ENCODE data around the gene RNF220. TPM values are rescaled to one million over a fixed set of nuclear protein-coding genes. Genes with fewer than 3 reads are reported as not detected.
A peak's percentile ranks its signal among the peaks of the same experiment; 100 is the strongest.

Gene RNF220
- total RNA-seq, 2 donors from 2014 or later, result 85.4 to 124 TPM

GRCh38 chr1:44605914-44606615, 201.0 kb downstream of the RNF220 start:
- H3K36me3 ChIP-seq (replicated peaks in 1 of 2; ENCODE audit: insufficient read depth in 1 of 2, low read depth in 2 of 2), result no peaks in the 10 kb centered on the region
- TF ChIP-seq POLR2A (IDR thresholded peaks at IDR 0.05), result no peak
- TF ChIP-seq, protein P1, sequence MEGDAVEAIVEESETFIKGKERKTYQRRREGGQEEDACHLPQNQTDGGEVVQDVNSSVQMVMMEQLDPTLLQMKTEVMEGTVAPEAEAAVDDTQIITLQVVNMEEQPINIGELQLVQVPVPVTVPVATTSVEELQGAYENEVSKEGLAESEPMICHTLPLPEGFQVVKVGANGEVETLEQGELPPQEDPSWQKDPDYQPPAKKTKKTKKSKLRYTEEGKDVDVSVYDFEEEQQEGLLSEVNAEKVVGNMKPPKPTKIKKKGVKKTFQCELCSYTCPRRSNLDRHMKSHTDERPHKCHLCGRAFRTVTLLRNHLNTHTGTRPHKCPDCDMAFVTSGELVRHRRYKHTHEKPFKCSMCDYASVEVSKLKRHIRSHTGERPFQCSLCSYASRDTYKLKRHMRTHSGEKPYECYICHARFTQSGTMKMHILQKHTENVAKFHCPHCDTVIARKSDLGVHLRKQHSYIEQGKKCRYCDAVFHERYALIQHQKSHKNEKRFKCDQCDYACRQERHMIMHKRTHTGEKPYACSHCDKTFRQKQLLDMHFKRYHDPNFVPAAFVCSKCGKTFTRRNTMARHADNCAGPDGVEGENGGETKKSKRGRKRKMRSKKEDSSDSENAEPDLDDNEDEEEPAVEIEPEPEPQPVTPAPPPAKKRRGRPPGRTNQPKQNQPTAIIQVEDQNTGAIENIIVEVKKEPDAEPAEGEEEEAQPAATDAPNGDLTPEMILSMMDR (IDR thresholded peaks at IDR 0.05), result no peak
- peaks cover 30% of the 10 kb centered on the region for H3K4me1 ChIP-seq
- no peak for DNase-seq
- no peaks in the 10 kb centered on the region for H3K27me3 ChIP-seq
- intact Hi-C loops (cut with DNase I), result no loop called here
- ATAC-seq, result no peak
- WGBS, 2 donors, result 82 to 88% methylated on average over 12 of the region's 12 CpGs
- no peaks in the 10 kb centered on the region for H3K9me3 ChIP-seq
- no peak overlapping the region for H3K4me3 ChIP-seq
- H3K27ac ChIP-seq, result no peak overlapping the region

DNA sequence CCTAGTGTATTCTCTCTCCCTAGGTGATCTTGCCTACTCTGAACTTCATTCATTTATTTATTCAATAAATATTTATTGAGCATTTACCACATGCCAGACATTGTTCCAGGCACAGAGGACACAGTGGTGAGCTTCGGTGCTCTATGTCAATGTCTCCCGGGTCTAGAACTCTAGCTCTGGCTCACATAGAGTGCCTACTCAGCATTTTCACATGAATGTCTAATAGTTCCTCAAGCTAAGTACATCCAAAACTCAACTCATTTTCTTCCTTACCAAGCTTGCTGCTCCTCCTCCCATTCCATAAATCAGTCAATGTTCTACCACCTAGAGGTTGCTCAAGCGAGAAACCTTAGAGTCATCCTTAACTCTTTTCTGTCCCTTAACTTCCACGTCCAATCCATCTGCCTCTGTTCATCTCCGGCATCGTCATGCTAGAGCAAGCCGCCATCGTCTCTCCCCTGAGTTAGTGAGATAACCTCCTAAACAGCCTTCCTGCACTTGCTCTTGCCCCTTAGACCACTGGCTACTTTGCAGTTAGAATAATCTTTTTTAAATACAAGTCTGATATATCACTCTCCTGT, 201.7 kb downstream of the RNF220 start:
- no peak overlapping the region for H3K4me3 ChIP-seq
- 78 to 85% methylated on average over 8 of the region's 8 CpGs for WGBS, 2 donors
- H3K27me3 ChIP-seq, result no peaks in the 10 kb centered on the region
- ATAC-seq (no peak), DNase-seq (no peak)
- intact Hi-C loops (cut with DNase I), result no loop called here
- no peak for TF ChIP-seq POLR2A (IDR thresholded peaks at IDR 0.05)
- TF ChIP-seq, protein P1 (IDR thresholded peaks at IDR 0.05), result no peak
- no peak overlapping the region for H3K27ac ChIP-seq
- H3K4me1 ChIP-seq, result peaks cover 30% of the 10 kb centered on the region
- no peaks in the 10 kb centered on the region for H3K9me3 ChIP-seq
- no peaks in the 10 kb centered on the region for H3K36me3 ChIP-seq (replicated peaks in 1 of 2; ENCODE audit: insufficient read depth in 1 of 2, low read depth in 2 of 2)

- 70 to 78% methylated on average over 6 of the region's 6 CpGs for WGBS, 2 donors
- ATAC-seq, result no peak
- no peak for TF ChIP-seq POLR2A (IDR thresholded peaks at IDR 0.05)
- TF ChIP-seq, protein P1 (IDR thresholded peaks at IDR 0.05), result no peak
Measured at GRCh38 chr1:44608141-44608540, 203.1 kb downstream of the RNF220 start.

GRCh38 chr1:44609412-44609767, 204.3 kb downstream of the RNF220 start:
- ATAC-seq (no peak), DNase-seq (peak; percentile 38 to 70 (median 50))
- WGBS, 2 donors, result 50 to 53% methylated on average over 5 to 10 of the region's 10 CpGs
- no peaks in the 10 kb centered on the region for H3K9me3 ChIP-seq
- H3K27ac ChIP-seq, result no peak overlapping the region
- H3K27me3 ChIP-seq, result no peaks in the 10 kb centered on the region
- no peaks in the 10 kb centered on the region for H3K36me3 ChIP-seq (replicated peaks in 1 of 2; ENCODE audit: insufficient read depth in 1 of 2, low read depth in 2 of 2)
- TF ChIP-seq POLR2A (IDR thresholded peaks at IDR 0.05), result no peak
- TF ChIP-seq, protein P1 (IDR thresholded peaks at IDR 0.05), result peak in 3 of 7 experiments; percentile 34 to 45 (median 35)
- H3K4me3 ChIP-seq, result no peak overlapping the region
- intact Hi-C loops (cut with DNase I), result no loop called here
- H3K4me1 ChIP-seq, result peaks cover 7% of the 10 kb centered on the region

More at GRCh38 chr1:44608141-44608540, 203.1 kb downstream of the RNF220 start:
- Histone ChIP-seq H3K4me1 (peaks cover 19% of the 10 kb centered on the region), H3K27me3 (no peaks in the 10 kb centered on the region), H3K27ac (no peak overlapping the region), H3K9me3 (no peaks in the 10 kb centered on the region), H3K4me3 (no peak overlapping the region), H3K36me3 (replicated peaks in 1 of 2; ENCODE audit: insufficient read depth in 1 of 2, low read depth in 2 of 2) (no peaks in the 10 kb centered on the region)
- intact Hi-C loops (cut with DNase I), result no loop called here
- no peak for DNase-seq

Measured in body of pancreas (tissue), 4 donors.